Neural crest cell (in vitro differentiated cells): ENCODE measurements around the gene TRMU. TPM values are rescaled to one million over a fixed set of nuclear protein-coding genes. Genes with fewer than 3 reads are reported as not detected.

Source experiments
- DNase-seq: peaks from one replicate; pipeline ENCODE4 v3.0.0; 2021; ENCODE audit warnings: low read depth, mixed read lengths, low spot score
- H3K27ac Mint-ChIP-seq: one replicate; pipeline ENCODE4 v1.8.0; 2021; ENCODE audit warnings: mild to moderate bottlenecking, mixed read lengths; ENCODE audit not compliant: unreplicated experiment
- H3K27me3 Mint-ChIP-seq: 2 replicates; pipeline ENCODE4 v1.8.0; 2021; ENCODE audit warnings: low read depth, mild to moderate bottlenecking, mixed read lengths
- H3K36me3 Mint-ChIP-seq: 2 replicates; pipeline ENCODE4 v1.8.0; 2021; ENCODE audit warnings: low read depth, mild to moderate bottlenecking, mixed read lengths
- H3K4me1 Mint-ChIP-seq: 2 replicates; pipeline ENCODE4 v1.8.0; 2021; ENCODE audit warnings: mixed read lengths
- H3K4me3 Mint-ChIP-seq: one replicate; pipeline ENCODE4 v1.8.0; 2021; ENCODE audit warnings: mild to moderate bottlenecking, mixed read lengths
- H3K9me3 Mint-ChIP-seq: 2 replicates; pipeline ENCODE4 v1.8.0; 2021; ENCODE audit warnings: mixed read lengths
- long read RNA-seq: library from polyadenylated mRNA; unstranded; transcript quantifications from one replicate; pipeline ENCODE4 v2.0.0, GENCODE V29; 2020
- total RNA-seq: library from RNA; stranded (reverse); gene quantifications from 2 replicates; pipeline ENCODE4 v1.2.1, GENCODE V29; 2021
- TF ChIP-seq, protein P1 (sequence below): fragments of 200-600 bp; sonication (generic); conservative IDR thresholded peaks from 2 replicates; pipeline ENCODE4 v1.5.0; 2021; ENCODE audit warnings: antibody characterized with exemption, mild to moderate bottlenecking

The TRMU gene, protein sequence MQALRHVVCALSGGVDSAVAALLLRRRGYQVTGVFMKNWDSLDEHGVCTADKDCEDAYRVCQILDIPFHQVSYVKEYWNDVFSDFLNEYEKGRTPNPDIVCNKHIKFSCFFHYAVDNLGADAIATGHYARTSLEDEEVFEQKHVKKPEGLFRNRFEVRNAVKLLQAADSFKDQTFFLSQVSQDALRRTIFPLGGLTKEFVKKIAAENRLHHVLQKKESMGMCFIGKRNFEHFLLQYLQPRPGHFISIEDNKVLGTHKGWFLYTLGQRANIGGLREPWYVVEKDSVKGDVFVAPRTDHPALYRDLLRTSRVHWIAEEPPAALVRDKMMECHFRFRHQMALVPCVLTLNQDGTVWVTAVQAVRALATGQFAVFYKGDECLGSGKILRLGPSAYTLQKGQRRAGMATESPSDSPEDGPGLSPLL
- total RNA-seq, result 86.4 and 87.0 TPM in 2 replicates
- long read RNA-seq, transcript TRMU-203 (10 exons, 1,830 nt), result minor isoform, 9 of 77 reads
- long read RNA-seq, transcript TRMU-201 (11 exons, 1,940 nt), result major isoform, 40 of 77 reads
- long read RNA-seq, partial matches to known transcripts, result 4 of 77 reads
- long read RNA-seq, other reads (novel, unspliced or antisense), result 10 of 77 reads

DNA sequence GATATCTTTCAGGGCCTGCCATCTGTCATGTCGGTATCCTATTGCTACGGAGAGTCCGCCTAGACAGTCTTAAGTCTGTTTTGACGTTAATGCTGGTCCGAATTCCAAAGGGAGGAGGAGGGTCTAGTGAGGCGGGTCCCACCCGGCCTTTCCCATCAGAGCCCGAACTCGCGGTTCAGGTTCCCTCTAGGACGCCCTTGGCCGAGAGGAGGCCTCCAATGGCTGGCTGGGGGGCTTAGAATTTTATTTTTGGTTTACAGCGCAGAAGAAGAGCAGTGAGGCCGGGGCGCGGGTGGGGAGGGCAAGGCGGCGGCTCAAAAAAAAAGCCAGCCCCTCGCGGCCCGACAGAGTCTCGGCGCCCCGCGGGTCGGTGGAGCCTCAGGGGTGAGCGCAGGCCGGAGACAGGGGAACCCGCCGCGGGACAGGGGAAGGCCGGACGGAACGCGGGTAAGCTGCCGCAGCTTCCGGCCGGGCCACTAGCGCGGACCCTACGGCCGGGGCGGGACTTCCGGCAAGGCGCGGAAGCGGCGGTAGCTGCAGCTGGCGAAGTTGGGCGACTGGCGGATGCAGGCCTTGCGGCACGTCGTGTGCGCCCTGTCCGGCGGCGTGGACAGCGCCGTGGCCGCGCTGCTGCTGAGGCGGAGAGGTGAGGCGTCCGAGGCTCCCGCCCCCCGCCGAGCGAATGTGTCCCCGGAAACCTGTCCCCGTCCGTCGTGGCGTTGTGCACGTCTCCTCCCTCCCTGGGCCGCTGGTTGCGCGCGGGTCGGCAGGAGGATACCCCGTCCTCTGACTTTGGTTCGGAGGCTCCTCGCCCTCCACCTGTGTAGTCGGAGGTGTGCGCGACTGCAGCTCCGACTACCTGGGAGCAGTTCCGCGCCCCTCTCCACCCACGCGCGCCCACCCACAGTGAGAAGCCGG is at the start of gene TRMU:
Gene TRMU, plus strand, starts transcription at position 514 of the 918 bp plus-strand sequence. Its CDS starts 51 bp downstream, at position 565.
- H3K27ac Mint-ChIP-seq, result peak within 1 kb of the TSS; percentile 5
- H3K4me3 Mint-ChIP-seq, result peak within 1 kb of the TSS; percentile 98
- no peaks in the 10 kb centered on the region for H3K27me3 Mint-ChIP-seq
- DNase-seq, result peak; percentile 74
- TF ChIP-seq, protein P1, sequence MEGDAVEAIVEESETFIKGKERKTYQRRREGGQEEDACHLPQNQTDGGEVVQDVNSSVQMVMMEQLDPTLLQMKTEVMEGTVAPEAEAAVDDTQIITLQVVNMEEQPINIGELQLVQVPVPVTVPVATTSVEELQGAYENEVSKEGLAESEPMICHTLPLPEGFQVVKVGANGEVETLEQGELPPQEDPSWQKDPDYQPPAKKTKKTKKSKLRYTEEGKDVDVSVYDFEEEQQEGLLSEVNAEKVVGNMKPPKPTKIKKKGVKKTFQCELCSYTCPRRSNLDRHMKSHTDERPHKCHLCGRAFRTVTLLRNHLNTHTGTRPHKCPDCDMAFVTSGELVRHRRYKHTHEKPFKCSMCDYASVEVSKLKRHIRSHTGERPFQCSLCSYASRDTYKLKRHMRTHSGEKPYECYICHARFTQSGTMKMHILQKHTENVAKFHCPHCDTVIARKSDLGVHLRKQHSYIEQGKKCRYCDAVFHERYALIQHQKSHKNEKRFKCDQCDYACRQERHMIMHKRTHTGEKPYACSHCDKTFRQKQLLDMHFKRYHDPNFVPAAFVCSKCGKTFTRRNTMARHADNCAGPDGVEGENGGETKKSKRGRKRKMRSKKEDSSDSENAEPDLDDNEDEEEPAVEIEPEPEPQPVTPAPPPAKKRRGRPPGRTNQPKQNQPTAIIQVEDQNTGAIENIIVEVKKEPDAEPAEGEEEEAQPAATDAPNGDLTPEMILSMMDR, result no peak
- no peaks in the 10 kb centered on the region for H3K9me3 Mint-ChIP-seq
- peaks cover 18% of the 10 kb centered on the region for H3K4me1 Mint-ChIP-seq
- H3K36me3 Mint-ChIP-seq, result peaks cover 10% of the 10 kb centered on the region

DNA sequence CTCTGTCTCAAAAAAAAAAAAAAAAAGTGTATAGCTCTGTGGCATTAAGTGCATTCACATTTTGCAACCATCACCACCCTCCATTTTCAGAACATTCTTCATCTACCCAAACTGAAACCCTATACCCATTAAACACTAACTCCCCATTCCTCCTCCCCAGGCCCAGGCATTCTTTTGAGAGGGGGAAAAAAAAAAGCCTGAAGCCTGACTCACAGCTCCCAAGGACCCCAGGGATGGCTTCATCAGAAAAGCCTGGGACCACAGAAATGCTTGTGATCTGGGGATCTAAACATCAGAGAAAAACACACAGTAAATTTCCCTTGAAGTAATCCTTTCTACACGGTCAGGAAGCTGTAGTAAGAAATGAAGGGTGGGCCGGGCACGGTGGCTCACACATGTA is 49.5 kb upstream of the TRMU start:
- Mint-ChIP-seq H3K9me3 (no peaks in the 10 kb centered on the region), H3K36me3 (peaks cover 10% of the 10 kb centered on the region), H3K27me3 (no peaks in the 10 kb centered on the region), H3K4me3 (no peak overlapping the region), H3K4me1 (no peaks in the 10 kb centered on the region), H3K27ac (no peak overlapping the region)
- TF ChIP-seq, protein P1, result no peak
- no peak for DNase-seq

DNA sequence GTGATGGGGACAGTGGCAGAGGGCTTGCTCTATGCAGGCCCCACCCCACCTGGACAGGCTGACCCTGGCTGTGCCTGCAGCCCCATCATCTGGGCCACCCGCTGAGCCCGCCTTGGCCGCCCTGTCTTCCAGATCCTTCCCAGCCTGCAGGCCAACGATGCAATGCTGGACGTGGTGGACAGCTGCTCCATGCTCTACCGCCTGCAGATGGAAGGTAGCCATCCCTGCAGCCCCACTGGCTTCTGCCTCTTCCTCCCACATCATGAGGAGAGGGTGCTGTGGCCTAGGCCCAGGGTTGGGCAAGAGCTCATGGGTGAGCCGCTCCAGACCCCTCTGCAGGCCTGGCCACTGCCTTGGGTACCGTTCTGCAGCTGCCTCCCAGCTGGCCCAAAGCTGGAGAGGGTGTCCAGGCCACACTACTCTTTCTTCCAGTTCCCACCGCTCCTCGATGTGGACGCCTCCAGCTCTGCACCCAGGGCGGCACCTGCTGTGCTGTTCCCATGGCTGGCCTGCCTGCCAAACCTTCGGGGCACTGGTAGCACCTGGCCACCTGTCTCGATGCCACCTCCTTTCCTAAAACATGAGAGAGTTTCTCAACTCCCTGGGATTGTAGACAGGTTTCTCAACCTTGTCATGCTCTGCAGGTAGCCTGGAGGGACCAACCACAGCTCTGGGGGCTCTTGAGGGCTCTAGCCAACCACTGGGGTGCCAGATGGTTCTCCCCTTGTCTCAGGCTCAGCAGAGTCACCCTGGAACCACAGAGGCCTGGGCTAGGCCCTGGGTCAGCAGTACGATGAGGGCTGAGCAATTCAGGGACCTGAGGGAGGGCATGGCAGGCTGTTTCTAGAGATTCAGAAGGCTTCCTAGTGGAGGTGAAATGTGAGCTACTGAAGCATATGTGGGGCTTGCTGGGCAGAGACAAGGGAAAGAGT is 48.3 kb upstream of the TRMU start:
- H3K27ac Mint-ChIP-seq, result no peak overlapping the region
- H3K36me3 Mint-ChIP-seq, result peaks cover 6% of the 10 kb centered on the region
- no peaks in the 10 kb centered on the region for H3K27me3 Mint-ChIP-seq
- no peaks in the 10 kb centered on the region for H3K4me1 Mint-ChIP-seq
- H3K4me3 Mint-ChIP-seq, result no peak overlapping the region
- TF ChIP-seq, protein P1, result no peak
- no peak for DNase-seq
- H3K9me3 Mint-ChIP-seq, result no peaks in the 10 kb centered on the region

DNA sequence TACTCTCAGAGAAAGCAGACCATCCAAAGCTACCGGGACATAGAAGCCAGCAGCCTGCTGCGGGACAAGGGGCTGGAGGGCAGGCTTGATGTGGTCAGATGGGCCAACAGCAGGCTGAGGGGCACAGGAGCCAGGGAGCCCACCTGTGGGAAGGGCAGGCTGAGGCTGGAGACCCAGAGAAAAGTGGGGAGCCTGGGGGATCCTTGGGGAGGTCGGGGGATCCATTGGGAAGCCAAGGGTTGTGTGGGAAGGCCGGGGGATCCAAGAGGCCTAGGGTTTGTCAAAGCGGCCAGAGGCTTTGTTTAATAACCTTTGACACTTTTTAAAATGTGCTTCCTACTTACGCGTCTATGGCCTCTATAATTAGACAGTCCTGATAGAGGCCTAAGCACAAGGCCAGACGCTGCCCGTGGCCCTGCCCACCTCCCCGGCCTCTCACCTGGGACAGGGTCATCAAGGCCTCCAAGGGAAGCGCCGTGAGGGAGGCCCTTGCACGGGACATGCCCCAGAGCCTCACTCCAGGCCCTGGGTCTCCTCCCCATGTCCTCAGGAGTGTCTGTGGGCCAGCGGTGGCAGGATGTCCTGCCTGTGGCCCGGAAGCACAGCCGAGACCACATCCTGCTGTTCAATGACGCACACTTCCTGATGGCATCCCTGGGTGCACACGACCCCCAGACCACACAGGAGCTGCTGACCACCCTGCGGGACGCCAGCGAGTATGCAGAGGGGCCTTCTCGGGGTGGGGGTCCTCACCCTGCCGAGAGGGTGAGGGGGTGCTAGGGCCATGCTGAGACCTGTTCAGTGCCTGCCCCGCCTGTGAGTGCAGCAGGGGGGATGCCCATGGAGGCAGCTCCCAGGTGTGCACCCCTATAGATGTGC is 47.4 kb upstream of the TRMU start:
- no peak overlapping the region for H3K27ac Mint-ChIP-seq
- H3K9me3 Mint-ChIP-seq, result no peaks in the 10 kb centered on the region
- no peaks in the 10 kb centered on the region for H3K27me3 Mint-ChIP-seq

More for the DNA sequence above, 47.4 kb upstream of the TRMU start:
- TF ChIP-seq, protein P1, result no peak
- Mint-ChIP-seq H3K36me3 (peaks cover 11% of the 10 kb centered on the region), H3K4me1 (no peaks in the 10 kb centered on the region), H3K4me3 (no peak overlapping the region)
- no peak for DNase-seq
